Stimulated activated CD4-positive, alpha-beta T cell treated with anti-CD3 and anti-CD28 coated beads, Interleukin-4, amount 100 ng/mL, for 24 hours (primary cell): ENCODE measurements around the gene SMYD3.

Experiments
- DNase-seq: peaks from one replicate; pipeline ENCODE4 v3.0.0-alpha.2; 2020

The SMYD3 gene

DNA sequence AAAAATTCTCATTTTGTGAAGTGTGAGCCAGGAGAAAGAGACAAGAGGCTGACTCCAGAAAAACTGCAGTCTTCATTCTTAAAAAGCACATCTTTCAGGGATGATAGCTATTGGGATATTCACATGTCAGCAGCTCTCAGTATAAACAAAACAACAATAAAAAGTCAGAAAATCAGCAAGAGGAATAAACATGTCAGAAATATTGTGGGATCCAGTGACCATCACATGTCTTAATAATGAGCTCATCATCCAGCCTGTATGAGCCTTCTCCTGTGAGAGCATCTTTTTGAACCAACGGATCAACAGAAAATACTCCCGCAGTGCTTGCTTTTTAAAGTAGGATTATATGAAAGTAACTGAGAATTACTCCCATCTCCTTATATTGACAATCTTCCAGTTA is 241.6 kb downstream of the SMYD3 start:
- no peak for DNase-seq

DNA sequence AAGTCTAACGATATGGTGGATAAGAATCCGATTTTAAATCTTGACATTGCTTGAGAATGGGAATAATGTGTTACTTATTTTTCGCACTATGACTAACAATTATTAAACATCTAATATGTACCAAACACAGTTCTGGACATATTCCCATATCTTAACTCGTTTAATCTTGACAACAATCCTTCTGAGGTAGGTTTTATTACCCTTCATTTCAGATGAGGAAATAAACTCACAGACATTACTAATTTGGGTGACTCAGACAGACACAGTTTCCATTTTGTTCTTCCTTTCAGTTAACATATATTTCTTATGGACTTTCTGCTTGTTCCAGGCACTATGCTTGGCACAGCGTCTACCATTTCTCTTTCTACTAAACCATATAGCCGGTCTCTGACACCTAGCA is 244.8 kb downstream of the SMYD3 start:
- DNase-seq, result no peak

DNA sequence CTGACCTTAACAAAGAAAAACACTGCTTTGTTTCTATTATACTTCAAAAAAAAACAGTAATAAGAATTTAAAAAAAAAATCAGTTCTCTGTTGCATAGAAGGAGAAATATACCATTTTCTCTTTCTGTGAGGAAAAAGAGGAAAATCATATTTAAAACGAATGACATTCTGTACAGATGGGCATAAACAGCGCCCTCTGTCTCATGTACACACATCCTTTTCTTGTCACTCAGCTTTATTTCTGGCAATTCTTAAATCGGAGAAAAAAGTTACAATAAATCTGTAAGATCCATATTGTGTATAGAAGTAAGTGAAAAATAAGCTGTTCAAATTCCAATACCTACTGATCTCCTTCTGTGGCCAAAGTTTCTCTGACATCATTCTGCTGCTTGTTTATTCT is 245.4 kb downstream of the SMYD3 start:
- DNase-seq, result no peak

DNA sequence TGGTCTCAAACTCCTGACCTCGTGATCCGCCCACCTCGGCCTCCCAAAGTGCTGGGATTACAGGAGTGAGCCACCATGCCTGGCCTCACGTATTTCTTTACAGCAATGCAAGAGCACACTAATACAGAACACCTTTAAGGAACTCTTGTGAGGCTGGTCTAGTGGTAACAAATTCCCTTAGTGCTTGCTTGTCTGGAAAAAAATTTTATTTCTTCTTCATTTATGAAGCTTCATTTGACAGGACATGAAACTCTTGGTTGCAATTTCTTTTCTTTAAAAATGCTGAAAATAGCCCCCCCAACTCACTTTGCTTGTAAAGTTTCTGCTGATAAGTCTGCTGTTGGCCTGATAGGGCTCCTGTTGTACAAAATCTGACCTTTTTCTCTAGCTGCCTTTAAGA is 248.8 kb downstream of the SMYD3 start:
- DNase-seq, result no peak

DNA sequence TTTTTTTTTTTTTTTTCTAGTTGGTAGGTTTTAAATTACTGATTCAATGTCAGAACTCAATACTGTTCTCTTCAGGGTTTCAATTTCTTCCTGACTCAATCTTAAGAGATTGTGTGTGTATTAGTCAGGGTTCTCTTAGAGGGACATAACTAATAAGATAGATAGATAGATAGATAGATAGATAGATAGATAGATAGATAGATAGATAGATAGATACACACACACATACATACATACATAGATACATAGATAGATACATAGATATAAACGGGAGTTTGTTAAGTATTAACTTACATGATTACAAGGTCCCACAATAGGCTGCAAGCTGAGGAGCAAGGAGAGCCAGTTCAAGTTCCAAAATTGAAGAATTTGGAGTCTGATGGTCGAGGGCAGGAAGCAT is 251.3 kb downstream of the SMYD3 start:
- DNase-seq, result no peak

DNA sequence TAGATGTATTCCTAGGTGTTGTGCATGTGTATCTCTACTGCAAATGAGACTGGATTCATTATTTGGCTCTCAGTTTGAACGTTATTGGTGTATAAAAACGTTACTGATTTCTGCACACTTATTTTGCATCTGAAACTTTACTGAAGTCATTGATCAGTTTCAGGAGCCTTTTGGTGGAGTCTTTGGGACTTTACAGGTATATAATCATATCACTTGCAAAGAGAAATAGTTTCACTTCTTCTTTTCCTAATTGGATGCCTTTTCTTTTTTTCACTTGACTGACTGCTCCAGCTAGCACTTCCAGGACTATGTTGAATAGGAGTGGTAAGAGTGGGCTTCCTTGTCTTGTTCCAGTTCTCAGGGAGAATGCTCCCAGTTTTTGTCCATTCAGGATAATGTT is 252.2 kb downstream of the SMYD3 start:
- DNase-seq, result no peak

DNA sequence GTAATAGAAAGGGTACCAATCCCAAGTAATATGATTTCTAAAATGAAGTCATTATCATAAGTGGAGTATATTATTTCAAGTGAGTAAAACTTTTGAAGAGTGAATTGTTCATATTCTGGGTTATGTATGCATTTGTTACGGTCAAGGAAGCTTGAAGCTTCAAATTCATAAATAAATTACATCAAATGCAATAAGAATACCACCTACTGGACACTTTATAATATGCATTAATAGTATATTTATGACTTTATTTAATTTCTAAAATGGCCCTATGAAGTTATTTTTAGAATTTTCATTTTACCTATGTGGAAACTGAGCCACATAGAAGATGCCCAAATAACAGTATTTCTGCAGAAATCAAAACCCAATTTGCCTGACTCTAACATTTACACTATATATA is 260.6 kb downstream of the SMYD3 start:
- no peak for DNase-seq

DNA sequence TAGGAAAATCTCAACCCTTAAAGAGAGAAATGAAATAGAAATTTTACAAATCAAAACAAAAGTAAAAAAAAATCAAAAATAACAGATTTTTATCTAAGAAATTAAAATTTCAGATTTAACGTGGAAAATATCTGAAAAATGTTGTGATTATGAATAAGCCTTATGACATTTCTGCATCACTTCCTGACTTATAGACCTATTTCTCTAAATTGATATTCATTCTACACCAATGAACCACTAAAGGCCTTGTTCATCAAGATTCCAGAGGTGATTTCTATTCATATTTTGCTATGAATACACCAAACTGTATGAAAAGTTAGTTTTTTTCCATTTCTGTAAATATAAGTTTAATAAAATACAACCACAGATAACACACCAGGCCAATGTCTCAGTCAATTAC is 261.5 kb downstream of the SMYD3 start:
- no peak for DNase-seq

DNA sequence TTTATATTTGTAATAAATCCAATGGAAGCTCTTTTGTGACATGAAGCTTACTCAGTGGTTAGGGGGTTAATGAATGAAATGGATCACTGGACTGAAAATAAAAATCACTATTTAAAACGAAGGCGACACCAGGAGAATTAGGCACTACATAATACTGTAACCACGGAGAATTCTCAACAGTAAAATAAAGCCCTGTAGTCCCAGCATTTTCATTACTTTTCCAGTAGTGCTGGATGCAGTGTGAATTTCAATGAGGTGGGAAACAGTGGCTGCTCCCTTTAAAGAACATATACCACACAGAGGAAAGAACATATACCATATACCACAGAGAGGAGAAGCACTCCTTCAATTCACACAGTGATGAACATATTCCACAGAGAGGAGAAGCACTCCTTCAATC is 275.0 kb downstream of the SMYD3 start:
- no peak for DNase-seq

DNA sequence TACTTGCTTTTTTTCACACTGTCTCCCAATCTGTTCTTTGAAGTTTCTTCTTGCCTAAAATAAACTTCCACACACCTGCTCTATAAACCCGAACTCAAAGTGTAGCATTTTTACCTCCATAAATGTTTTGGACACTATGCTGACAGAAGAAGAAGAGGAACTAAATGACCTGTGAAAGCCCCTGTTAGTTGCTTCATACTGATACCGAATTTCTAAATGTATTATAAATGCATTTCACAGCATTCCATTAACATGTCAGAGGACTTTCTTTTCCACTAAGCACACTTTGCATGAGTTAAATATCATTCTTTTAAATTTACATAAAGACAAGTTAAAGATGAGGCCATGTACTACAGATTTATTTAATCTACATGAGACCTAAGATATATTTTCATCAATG is 281.0 kb downstream of the SMYD3 start:
- DNase-seq, result no peak

DNA sequence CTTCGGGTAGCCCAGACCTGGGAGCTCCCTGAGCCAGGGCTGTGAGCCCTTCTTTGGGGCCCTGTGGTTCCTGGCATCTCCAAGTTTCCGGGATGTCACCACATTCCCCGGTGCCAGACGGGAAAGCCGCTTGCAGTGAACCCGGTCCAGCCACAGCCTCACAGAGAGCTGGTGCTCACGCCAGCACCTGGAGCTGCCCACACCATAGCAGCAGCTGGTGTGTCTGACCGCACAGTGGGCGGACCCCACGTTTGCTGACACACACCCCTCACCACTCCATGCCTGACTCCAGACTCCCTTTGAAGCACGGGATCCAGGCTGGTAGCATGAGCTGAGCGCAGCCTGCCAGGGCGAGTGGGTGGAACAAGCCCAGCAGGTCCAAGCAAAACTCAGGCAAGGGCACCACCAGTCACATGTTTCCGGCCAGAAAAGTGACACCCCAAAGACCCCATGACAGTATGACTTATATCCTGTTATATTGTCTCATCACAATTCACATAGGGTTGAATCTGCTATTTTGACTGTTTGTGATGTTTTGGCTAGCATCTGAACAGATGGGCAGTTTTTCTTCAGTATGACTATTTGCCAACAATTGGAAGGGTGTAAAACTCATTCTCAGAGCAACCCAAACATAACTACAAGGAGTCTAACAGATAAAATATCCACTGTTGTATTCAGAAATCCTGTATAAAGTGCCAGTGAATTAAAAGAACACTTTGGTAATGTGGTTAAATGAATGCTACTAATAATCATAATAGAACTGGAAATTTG is 285.4 kb downstream of the SMYD3 start:
- no peak for DNase-seq

DNA sequence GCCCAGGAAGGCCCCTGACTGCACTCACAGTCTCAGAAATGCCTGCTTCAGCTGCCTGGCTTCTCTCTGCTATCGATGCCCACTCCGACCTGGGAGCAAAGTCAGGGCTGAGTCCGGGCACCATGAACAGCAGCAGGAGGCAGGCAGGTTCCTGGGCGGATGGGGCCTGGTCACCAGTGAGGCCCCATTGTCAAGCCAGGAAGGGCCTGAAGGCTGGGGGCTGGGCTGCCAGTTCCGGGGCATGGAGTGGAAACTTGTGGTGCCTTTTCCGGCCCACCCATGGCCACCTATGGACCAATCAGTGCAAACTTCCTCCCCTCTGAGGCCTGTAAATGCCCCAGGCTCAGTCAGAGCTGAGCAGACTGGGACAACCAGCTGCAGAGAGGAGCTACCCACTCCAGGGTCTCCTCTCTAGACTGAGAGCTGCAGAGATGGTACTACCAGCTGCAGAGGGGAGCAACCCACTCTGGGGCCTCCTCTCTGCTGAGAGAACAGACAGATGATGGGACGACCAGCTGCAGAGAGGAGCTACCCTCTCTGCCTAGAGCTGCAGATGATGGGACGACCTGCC is 286.5 kb downstream of the SMYD3 start:
- DNase-seq, result no peak

DNA sequence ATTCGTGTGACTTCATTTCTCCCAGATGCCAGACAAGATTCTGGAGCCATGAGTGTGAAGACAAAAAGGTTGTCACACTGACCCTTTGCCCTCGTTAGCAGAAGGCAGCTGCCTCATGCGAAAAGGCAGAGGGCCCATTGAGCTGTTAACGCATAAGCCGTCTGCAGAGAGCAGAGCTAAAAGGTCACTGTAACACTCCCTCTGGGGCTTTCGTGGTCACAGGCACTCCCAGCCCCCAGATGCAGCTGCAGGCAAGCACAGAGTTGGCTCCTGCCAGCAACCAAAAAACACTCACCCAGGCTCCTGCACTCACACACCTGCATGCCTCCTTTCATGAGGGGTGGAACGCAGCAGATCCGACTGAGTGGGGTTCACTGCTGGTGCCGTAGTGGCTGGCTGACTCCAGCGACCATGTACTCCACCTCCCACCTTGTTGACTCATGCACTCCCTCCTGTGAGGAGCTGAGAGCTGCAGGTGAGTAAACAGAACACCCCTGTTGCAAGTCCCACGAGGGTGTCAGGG is 287.5 kb downstream of the SMYD3 start:
- no peak for DNase-seq

DNA sequence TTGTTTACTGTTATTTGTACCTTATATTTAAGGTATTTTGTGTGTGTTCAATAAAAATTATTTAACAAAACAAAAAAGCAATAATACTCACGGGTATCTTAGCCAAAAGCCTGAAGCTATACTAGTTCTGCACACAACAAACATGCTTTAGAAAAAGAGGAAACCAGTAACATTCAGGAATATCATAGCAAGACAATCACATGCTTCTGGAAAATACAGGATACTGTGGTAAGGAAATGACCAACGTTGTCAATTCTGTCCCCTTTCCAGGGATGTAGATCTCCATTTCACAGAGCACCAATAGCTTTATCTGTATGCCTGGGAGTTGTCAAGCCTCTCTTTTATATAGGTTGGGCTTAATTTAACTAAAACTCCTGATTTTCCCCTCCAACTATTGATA is 288.4 kb downstream of the SMYD3 start:
- DNase-seq, result no peak

DNA sequence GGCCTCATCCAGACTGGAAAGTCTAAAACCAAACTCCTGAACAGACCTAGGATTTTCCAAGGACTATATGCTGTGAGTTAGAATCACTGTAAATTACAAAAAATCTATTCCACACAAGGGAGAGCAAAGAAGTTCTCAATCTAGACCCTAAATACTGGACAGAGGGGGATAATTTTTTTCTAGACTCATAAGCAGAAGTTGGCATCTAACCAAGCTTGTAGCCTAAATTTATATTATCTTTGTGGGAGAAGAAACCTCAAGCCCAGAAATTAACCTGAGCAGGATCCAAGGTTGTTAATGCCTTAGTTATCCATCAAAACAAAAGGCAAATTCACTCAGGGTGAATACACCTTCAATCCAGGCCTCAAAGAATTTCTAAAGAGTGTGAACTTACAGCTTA is 290.2 kb downstream of the SMYD3 start:
- DNase-seq, result no peak

DNA sequence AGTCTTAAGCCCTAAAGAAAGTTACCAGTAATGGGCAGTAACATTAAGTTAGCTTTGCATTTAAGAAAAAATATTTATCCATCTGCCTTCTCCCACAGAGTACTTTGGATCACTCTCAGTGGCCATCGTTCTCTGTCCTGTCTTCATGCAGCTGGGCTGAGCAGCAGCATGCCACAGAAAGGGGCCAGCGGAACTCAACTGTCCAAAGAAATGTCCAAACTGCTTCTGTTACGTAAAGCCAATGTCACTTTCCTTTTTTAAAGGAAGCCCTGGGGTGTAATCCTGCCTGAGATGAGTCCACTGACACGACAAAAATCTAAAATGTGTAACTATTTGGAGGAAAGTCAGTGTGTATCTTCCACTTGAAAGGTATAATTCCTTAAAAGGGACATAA is 291.6 kb downstream of the SMYD3 start:
- no peak for DNase-seq

DNA sequence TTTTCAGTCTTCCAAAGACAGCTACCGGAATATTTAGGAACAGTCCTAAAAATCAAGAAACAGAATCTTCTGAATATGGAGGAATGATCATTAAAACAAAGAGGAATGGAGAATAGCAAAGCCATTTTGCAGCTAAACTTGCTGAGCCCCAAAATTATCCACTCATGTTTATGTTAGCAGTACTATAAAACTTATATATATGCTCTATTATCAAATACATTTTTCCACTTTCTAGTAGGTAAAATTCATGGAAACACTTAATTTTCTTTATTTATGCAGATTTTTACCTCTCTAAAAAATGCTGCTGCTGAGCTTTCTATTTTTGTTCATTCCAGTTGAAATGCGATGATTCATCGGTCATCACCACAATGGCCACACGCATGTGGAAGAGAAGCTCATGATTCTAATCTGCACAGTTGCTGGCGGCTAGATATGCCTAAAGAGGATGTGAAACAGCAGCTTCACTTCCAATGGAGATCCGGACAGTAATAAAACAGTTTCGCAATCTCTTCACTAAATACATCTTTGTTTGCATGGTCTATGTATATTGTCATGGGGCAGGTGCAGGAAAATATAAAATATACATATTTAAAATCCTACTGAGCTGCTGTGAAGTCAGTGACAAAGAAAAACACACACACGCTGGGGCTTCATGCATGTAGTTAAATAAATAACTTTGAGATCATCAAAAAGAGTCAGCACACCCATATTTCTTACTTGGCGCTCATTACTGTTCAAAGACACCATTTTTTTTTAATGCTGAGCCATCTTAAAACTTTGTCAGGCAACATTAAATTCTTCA is 292.2 kb downstream of the SMYD3 start:
- no peak for DNase-seq

DNA sequence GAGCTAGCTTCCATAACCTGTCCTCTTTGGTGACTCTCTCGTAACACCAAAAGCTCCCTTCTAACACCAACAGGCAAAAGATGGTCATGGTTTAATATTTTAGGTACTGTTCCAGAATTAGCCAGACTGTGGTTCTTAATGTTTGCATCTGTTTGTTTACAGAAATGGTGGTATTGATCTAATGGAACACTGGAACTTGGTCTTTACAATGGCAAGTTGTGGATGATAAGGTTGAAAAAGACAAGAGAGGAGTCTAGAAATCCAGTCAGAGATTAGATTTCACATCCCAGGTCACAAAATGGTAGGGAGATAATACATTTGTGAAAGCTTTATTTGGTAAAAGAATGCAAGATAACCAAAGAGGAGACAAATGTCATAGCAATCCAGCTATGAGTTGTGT is 293.1 kb downstream of the SMYD3 start:
- DNase-seq, result no peak

DNA sequence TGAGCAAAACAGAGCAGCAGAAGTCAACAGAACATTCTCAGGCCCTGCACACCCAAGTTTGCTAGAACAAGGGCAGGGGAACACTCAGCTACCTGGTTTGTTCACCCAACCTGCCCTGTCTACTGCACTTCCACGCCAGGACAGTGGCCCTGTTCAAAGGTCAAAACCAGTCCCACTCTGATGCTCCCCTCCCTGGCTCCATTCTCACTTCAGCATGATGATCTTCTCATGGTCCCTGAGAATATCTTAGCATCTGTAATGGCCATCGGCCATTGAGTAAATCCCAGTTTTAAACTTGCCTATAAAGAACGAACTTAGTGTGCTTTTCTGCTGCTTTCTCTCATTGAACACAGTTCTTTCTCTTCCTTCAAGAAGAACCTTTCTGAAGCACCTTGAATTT is 293.6 kb downstream of the SMYD3 start:
- no peak for DNase-seq

DNA sequence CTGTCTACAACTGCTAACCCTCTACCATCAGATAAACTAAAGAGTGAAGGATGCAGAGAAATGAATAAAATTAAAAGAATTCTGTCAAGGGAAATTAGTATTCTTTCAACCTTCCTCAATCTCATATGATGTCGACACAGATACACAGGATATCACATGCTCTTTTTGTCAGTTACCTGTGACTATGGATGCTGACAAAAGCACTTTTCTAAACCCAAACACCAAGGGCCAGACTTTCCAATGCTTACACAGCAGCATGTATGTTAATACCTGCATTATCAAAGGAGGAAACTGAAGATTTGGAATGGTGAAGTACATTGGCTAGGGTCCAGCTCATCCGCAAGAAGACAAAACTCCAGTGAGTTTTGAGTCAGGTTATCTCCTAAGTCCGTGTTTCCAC is 294.0 kb downstream of the SMYD3 start:
- no peak for DNase-seq

DNA sequence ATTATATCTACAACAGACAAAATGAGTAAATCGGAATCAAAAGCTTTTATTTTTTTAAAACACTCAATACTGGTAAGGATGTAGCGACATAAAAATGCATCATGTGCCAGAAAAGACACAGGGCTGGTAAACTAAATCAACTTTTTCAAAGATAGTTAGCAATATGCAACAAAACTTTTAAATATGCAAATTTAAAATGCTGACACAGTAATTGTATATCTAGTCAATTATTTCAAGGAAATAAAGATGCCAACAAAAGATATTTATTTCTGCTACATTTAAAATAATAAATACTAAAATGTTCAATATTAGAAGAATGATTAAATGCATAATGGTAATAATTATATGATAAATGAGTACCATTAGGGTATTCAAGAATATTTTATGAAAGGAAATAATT is 295.1 kb downstream of the SMYD3 start:
- DNase-seq, result no peak

DNA sequence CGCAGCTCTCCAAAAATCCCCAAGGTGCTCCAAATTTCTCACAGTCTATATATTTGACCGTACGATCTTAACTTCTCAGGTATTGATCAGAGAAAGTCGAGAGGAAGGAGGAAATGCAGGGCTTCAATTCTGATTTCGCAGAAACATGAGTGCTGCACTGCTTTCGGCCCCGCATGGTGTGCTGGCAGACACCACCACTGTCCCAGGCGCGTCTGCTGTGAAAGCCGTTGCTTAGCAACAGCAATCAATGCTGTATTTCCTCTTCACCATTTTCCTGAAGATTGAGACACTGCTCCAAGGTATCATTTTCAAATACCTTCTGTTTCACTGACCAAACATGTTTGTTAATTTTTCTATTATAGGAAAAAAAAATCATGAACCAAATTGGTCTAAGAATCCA is 296.3 kb downstream of the SMYD3 start:
- DNase-seq, result no peak

DNA sequence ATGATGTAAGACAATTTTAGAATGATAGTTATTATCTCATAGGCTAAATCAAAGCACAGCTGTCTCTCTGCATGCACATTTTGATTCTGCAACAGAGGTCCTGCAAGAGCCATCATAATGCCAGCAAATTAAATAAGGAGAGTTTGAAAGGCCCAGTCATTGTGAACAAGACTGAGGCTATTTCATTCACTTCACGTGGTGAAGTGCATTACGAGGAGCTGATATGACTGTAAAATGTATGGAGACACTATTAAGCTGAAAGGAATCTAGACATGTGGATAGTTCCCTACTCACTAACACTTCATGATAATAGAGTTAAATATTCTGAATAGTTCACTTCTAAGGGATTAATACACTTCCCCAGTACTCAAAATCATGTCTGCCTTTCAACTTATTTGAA is 299.0 kb downstream of the SMYD3 start:
- DNase-seq, result no peak

DNA sequence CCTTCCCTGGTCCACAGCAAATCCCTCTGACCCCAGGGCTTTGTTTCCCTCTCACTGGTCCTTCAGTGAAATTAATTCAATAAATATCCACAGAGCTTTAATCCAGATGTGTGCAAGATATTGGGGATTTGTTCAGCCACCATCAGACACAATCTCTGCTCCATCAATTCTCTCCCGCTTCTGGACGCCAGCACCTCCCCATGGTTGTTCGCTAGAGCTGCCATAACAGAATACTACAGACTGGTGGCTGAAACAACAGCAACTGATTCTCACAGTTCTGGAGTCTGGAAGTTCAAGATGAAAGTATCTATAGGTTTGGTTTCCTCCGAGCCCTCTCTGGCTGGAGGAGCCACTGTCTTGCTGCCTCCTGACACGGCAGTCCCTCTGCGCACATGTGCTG is 303.9 kb downstream of the SMYD3 start:
- DNase-seq, result no peak
